Ovary (tissue), 3 donors: ENCODE measurements around the gene OLFM1.

Experiments
- EP300 ChIP-seq: sonication (generic); formaldehyde crosslinking; IDR thresholded peaks from one replicate; pipeline ENCODE4 v1.6.1; 2017; ENCODE audit warnings: antibody characterized with exemption
- POLR2A ChIP-seq: fragments of 450-650 bp; IDR thresholded peaks from one replicate; pipeline ENCODE4 v1.6.1; 2017; ENCODE audit warnings: antibody characterized with exemption, mild to moderate bottlenecking, moderate library complexity
- TF ChIP-seq, protein P1 (sequence below), 3 donors: fragments of 450-650 bp in 2 of 3; fragments of 200-600 bp in 1 of 3; IDR thresholded peaks; one replicate each; pipeline versions ENCODE4 v1.5.1 to v1.8.0; 2016 to 2022; ENCODE audit warnings: antibody characterized with exemption in 3 of 3, mild to moderate bottlenecking in 1 of 3
- donor health status: DM: no; HTN: no; CAD: no.

DNA sequence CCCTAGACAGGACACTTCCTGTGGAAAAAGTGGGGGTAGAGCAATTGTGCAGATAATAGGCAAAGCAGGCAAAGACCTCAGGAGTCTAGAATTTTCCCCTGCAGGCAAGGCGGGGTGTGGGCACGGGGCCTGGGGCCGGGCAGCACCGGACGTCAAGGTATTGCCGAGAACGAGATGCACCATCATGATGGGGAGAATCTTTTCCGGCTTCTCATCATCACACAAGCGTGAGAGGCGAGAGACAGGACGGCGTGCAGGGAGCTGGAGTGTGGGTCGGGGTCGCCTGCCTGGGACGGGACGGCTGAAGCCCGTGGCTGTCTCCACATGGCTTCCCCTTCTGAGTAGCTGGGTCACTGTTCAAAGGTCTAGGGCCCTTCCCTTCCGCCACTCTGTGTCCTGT lies 44.5 kb downstream of the OLFM1 start:
- TF ChIP-seq, protein P1, sequence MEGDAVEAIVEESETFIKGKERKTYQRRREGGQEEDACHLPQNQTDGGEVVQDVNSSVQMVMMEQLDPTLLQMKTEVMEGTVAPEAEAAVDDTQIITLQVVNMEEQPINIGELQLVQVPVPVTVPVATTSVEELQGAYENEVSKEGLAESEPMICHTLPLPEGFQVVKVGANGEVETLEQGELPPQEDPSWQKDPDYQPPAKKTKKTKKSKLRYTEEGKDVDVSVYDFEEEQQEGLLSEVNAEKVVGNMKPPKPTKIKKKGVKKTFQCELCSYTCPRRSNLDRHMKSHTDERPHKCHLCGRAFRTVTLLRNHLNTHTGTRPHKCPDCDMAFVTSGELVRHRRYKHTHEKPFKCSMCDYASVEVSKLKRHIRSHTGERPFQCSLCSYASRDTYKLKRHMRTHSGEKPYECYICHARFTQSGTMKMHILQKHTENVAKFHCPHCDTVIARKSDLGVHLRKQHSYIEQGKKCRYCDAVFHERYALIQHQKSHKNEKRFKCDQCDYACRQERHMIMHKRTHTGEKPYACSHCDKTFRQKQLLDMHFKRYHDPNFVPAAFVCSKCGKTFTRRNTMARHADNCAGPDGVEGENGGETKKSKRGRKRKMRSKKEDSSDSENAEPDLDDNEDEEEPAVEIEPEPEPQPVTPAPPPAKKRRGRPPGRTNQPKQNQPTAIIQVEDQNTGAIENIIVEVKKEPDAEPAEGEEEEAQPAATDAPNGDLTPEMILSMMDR (IDR thresholded peaks at IDR 0.05): no peak
- TF ChIP-seq POLR2A: no peak
- TF ChIP-seq EP300: no peak
